ENCODE results near the gene LTBP1. TPM values are rescaled to one million over a fixed set of nuclear protein-coding genes. Genes with fewer than 3 reads are reported as not detected.
"Not testable (repeated sequence)": the region's sequence is repeated elsewhere in the genome, so short reads cannot be mapped to it uniquely, and the experiment has no call there.

LTBP1 gene
- total RNA-seq, 1 experiment from 2014 or later = 12.1 TPM

DNA sequence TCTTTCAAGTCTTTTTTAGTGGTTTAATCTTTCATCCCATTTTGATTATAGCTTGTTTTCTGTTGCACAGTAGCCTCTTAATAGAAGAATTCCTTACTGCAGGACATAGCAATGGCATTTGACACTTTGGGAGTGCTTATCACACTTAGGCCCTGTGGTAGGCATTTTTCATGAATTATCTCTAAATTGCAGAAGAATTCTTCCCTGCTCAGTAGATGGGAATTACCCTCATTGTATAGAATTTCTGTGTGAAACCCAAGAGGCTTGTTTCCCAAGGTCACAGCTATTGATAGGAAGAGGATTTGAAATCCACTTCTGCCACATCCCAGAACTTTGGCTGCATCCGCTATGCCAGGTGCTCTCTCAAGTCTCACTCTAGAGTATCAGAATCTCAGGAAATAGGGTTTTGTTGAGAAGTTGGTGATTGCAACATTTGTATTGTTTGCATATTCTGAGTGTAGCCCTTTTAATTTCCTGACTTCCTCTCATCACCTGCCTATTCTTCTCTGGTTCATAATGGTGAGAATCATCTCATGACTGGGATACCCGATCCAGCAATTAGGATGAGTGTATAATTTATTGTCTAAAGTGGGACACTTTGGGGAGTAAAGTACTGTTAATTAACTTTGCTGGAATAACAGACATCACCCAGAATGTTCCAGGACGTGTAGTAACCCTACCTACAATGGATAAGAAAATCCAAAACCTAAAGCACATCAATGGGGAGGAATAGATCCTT, 274.5 kb downstream of the LTBP1 start:
- no peak for DNase-seq (ENCODE audit: low spot score)

DNA sequence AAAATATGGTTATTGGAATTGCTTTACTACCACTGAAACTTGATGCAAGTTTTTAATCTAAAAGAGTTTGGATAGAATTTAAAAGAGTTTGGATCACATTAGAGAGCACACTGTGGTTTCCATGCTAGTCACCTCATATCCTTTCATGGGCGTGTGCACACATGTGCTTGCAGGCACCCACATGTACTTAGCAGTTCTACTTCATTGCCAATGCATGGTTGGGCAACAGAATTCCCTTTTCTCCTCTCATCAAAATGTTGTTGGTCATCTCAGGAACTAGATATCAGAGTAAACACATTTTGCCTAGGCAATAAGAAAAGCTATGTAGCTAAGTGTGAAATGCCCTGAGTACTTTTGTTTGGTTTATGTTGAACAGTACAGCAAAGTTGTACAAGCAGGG, 275.6 kb downstream of the LTBP1 start:
- no peak for DNase-seq (ENCODE audit: low spot score)

DNA sequence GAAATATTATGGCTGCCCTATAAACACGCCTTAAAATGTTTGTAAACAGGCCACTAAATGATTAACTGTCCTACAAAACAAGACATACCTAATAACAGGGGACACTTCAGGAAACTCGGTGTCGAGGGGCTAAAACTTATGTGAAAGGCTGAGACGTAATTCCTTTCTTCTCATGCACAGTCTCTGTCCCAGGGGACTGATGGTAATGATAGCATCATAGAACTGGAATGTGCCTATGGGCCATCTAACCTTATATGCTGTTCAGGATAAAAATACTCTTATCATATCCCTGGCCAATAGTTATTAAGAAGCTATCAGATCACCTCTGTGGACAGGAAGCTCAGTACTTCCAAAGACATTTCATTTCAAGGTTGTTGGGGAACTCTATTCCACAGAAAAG, 277.1 kb downstream of the LTBP1 start:
- no peak for DNase-seq (ENCODE audit: low spot score)

DNA sequence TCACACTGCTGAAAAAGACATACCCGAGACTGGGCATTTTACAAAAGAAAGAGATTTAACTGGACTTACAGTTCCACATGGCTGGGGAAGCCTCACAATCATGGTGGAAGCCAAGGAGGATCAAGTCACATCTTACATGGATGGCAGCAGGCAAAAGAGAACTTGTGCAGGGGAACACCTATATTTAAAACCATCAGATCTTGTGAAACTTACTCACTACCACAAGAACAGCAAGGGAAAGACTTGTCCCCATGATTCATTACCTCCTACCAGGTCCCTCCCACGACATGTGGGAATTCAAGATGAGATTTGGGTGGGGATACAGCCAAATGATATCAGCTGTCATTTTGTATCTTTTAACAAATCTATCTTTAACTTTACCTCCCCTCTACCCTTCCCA, 278.6 kb downstream of the LTBP1 start:
- no peak for DNase-seq (ENCODE audit: low spot score)

DNA sequence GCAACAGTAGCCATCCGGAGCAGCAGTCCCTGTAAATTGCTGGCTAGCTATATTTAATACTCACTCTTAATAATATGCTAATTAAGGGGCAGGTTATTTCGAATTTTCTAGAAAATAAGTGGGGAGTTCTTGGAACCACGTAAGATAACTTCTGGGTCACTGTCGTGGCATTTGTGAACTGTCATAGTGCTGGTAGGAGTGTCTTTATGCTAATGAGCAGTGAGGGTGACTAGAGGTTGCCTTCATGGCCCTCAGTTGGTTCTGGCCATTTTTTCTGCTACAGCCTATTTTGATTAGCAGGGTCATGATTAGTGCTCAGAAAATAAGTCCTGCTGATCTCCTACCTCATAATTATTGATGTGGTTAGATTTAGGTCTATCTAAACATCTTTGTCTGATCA, 279.8 kb downstream of the LTBP1 start:
- DNase-seq (ENCODE audit: low spot score) = no peak

DNA sequence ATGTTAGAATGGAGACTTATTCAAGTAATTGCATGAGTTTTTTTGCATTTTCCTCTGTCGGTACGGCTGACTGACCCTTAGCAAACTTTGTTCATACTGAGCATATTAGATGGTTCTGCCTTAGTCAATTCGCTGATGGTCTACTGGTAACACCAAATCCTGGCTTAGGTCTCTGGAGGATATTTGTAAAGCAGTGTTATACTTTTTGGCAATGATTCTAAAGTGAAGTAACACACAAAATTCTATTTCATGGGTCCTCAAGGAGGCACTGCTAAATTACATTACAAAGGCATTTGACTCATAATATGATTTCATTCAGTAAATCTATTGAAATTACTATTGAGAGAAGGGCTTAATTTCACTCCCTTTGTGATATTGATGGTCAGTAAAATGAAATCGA, 282.9 kb downstream of the LTBP1 start:
- DNase-seq (ENCODE audit: low spot score) = no peak

DNA sequence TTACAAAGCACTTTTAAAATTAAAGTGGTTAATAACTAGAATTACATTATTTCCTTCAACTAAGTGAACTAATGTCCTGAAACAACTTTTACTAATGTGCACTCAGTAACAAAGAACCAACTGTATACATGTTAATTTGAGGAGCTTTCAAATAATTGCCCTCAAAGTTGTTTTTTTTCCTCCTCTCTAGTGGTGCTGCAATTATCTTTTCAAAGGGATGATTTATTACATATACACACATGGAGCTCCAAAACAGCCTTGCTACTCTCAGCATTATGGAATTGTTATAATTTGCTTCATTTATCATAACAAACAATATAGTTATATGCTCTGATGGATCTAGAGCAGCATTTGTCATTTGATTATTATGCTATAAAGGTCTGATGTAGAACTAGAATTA, 283.4 kb downstream of the LTBP1 start:
- no peak for DNase-seq (ENCODE audit: low spot score)

DNA sequence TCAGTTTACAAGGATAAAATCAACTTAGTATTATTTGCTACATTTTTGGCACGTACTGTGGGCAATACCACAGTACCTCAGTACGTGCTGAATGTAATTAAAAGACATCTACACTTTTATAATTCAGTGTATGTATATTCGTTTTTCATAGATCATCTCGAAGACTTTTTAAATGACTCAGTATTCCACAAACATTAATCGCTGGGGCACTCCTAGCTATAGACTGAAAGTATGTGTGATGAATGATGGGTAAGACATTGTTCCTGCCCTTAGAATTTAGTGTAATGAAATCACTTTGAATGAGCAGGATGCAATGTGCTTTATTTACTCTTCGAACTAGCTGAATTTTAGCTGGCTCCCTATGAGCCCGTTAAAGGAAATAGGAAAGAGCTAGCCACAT, 284.1 kb downstream of the LTBP1 start:
- DNase-seq (ENCODE audit: low spot score) = no peak

DNA sequence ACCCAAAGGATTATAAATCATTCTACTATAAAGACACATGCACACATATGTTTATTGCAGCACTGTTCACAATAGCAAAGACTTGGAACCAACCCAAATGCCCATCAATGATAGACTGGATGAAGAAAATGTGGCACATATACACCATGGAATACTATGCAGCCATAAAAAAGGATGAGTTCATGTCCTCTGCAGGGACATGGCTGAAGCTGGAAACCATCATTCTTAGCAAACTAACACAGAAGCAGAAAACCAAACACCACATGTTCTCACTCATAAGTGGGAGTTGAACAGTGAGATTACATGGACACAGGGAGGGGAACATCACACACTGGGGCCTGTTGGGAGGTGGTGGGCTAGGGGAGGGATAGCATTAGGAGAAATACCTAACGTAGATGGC, 288.8 kb downstream of the LTBP1 start:
- not testable (repeated sequence) for DNase-seq (ENCODE audit: low spot score)

DNA sequence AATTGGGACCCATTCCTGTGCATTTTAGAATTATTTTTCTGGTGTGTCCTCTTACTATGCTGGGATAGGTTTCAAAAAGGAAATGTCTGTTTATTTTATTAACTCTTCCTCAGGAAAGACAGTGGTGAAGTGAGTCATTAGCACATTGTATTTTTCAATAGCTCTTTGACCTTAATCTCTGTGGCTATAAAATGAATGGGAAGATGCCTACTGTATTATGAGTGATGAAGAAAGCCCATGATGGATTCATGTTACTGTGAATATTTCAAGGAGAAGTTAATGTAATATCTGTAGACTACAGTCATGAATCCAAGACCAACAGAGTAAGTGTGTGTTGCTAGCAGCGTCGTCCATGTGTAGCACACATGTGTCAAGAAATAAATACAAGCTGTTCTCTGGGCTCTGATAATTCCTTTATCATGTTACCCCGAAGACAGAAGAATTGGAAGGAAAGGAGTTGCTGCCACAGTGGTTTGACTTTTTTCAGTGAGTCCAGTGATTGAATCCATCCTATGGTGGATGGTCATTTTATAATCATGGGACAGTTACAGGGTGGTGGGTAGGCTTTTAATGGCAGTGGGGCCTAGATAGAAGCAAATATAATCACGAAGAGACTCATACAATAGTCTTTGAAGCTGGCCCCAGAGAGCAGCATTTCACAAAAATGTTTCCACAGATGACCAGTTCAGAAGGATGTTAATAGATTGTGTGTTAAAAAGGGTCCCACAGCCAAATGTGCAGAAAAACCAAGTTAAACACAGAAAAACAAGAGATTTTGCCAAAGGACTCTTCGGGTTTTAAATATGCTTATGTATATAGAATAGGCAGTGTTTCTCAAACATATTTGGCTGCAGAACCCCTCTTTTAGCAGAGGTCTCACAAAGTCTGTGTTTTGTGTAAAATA, 290.0 kb downstream of the LTBP1 start:
- DNase-seq (ENCODE audit: low spot score) = peak; percentile 56

DNA sequence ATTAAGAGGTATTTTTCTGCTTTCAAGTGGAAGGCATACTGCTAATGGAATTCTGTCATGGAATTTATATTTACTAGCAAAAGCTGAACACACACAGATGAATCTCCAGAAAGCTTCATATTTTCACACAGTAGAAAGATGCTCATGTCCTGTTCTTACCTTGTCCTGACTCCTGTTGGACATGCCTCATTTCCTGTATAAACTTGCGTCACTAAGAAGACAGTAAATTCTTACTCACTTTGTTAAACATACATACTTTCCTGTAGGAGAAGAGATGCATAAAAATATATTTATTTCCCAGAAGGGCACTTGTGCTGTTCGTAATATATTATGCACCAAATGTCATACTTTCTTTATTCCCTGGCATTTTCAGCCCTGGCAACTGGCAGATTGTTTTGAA, 291.4 kb downstream of the LTBP1 start:
- DNase-seq (ENCODE audit: low spot score) = peak; percentile 39

DNA sequence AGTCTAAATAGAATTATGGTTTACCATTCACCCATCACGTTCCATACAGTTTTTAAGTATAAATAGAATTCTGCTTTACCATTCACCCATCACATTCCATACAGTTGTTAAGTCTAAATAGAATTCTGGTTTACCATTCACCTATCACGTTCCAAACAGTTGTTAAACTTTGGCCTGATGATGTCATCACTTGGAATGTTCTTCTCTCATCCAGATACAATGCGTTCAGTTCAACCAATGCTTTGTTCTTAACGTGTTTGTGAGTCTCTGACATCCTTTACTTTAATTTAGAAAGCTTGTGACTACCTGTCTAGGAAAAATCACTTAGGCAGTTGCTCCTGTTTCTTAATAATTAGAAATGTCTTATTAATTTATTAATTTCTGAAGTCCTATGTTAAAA, 293.4 kb downstream of the LTBP1 start:
- peak; percentile 20 for DNase-seq (ENCODE audit: low spot score)

DNA sequence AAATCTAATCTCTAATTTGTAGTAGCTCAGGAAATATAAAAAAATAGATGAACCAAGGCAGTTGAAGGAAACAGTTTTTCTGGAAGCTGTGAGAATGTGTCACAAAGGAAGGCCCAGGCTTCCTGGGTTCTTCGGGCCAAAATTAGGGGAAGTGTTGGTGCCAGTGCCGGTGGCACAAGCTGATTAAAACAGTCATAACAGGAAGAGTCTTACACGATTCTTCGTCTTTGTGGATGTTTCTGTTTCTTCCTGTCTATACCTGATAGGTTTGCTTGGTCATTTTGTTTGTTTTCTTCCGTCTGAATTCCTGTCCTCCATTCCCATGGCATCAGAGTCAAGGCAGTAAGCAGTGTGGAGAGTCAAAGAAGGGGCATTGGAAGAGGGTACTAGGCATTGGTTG, 294.3 kb downstream of the LTBP1 start:
- DNase-seq (ENCODE audit: low spot score) = no peak

DNA sequence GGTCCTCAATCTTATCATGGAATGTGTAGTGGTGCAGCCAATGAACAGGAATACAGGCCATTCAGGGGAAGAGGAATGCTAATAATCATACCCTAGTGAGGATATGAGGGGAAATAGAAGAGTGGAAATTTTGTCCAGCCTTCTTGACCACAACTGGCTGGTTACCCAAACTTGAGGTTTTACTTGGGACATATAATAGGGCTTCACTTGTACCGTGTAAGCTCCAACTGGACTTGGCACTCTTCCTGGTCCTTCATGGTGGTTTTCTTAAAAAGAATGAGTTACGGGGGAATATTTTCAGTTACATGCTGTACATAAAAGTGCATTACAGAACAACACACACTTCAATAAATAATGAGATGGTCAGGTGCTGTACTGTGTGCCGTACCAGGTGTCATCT, 294.8 kb downstream of the LTBP1 start:
- DNase-seq (ENCODE audit: low spot score) = no peak

DNA sequence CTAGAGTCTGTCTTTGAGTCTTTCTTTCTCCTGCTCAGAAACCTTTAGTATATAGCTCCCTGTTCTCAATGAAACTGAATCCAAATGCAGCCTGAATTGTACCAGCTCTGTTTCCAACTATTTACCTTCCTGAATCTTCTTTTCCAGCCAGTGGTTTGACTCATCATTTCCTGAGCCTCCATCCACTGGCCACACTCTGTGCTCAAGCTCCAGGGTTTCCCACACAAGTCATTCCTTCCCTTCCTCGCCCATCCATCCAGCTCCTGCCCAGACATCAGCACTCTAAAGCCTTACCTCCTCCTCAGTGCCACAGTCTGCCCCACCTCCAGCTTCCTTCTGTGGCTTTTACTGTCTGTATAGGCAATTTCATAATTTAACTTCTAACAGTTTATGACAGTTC, 296.1 kb downstream of the LTBP1 start:
- peak; percentile 66 for DNase-seq (ENCODE audit: low spot score)

DNA sequence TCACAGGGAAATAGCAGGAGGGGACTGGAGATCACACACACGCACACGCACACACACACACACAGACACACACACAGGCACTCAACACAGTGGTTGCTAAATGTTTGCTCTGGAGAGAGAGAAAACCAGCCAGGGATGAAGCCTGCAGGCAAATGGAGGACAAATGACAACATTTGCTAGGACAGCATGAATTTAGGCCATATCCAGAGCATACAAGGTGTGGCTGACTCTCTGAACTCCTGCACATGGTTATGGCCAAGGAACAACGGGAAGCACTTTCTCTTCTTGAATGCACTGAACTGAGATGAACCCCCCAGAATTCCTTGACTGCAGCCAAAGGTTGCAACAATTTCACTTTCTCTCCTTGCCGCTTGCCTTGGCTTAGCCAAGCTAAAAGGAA, 299.7 kb downstream of the LTBP1 start:
- DNase-seq (ENCODE audit: low spot score) = no peak

DNA sequence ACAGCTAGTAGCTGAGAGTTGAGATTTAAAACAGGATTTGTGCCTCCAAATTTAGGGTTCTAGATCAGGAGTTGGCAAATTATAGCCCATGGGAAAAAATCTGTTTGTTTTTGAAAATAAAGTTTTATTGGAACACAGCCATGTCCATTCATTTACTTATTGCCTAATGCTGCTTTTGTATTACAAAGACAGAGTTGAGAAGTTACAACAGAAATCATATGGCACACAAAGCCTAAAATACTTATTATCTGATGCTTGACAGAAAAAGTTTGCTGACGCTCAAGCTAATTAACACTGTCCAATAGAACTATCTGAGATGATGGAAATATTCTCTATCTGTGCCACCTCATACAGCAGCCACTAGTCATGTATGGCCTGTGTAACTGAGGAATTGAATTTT, 300.6 kb downstream of the LTBP1 start:
- DNase-seq (ENCODE audit: low spot score) = no peak

DNA sequence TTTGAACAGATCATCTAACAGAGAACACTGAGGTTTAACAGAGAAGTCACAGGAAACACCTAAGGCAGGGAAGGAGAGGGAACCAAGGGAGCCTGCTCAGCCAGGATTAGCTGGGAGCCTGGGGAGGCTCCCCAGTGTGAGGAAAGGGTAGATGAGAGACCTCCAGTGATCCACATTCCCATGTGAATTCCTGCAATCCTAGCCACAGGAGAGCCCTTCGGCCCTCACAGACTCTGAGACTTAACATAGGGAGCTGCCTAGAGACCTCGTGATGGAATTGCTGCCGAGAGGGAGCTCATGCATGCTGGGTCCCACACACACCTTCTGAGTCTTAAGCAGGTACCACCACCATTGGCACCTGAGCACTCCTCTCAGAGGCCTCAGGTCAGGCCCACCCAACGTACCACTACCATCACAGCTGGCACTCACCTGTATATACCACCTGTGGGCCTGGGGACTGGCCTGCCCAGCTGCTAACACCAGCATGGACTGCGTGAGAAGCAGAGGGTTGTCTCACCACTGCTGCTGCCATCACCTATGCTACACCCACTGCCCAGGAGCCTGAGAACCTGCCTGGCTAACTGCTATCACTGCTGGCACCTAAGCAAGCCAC, 303.8 kb downstream of the LTBP1 start:
- DNase-seq (ENCODE audit: low spot score) = no peak

DNA sequence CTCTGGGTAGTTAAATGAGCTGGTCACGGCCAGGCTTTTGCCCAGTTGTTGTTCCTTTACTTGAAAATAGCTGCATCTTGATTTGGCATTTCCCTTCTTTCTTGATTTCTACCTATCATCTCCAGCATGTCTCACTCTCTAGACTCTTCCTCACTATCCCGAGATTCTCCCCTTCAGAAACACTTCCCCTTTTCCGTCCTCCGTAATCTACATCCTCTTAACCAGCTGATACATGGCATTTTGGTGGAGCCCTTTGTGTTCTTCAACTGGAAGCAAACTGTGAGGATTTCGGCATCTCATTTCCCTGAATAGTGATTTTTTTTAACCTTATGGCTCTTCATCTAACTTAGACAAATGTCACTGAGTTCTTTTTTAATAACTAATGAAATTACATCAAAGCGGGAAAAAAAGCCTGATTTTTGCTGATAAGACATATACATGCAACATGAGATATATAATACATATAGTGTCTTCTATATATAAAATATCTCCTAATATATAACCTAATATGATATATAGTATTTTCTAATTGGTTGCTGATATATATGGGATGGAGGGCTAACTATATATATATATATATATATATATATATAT, 309.5 kb downstream of the LTBP1 start:
- no peak for DNase-seq (ENCODE audit: low spot score)

DNA sequence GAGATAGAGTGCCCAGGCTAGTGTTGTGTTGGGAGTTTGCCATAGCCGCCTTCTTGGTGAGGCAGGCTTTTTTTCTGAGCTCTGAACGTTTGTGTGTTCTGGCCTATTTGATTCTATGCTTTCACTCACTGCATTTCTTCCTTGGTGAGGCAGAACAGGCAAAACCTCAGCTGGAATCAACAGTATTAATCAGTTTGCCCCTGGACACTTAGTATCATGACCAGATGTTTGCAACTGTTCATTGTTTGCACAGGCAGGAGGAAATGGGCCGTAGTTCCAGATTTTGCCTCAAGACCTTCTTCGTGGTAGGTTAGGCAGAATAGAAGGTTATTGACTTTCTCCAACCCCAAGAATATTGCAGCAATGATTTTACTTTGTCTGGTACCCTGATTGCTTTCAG, 311.6 kb downstream of the LTBP1 start:
- DNase-seq (ENCODE audit: low spot score) = no peak

DNA sequence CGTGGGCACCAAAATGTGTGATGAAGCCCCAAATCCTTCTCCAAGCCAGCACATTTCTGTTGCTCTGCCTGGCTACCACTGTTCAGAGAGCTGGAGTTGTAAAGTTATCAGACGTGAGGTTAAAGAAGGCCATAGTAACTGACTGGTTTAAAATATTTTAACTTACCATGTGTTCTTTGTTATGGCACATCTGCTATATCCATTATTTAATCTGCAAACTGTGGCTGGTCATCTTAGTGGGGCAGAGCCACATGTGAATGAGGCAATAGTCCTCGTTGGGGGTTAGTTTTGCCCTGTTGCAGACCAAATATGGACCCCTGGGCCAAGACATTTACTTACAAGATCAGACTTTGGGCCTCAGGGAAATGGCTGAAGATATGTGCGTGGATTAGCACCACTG, 315.3 kb downstream of the LTBP1 start:
- DNase-seq (ENCODE audit: low spot score) = no peak

DNA sequence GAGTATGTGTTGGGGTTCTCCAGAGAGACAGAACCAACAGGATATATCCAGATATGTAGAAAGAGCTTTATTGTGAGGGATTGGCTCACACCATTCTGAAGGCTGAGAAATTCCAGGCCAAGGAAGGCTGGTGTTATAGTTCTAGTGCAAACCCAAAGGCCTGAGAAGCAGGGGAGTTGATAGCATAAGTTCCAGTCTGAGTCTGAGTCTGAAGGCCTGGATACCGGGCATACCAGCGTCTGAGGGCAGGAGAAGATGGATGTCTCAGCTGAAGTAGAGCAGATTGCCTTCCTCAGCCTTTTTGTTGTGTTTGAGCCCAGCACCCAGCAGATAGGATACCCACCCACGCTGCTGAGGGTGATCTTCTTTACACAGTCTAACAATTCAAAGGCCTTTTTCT, 318.0 kb downstream of the LTBP1 start:
- no peak for DNase-seq (ENCODE audit: low spot score)

All from A172 (cell line).